HG02759 (cell line): ENCODE measurements around the gene SPAG16.

Experiments
- ATAC-seq: cut with Tn5 transposase; IDR thresholded peaks from one replicate; pipeline ENCODE4 v1.9.1; 2021; ENCODE audit warnings: mild to moderate bottlenecking, moderate library complexity; ENCODE audit not compliant: unreplicated experiment

Gene SPAG16

GRCh38 chr2:214130114-214130513 is 845.9 kb downstream of the SPAG16 start:
- no peak for ATAC-seq

GRCh38 chr2:214135966-214136365 is 851.7 kb downstream of the SPAG16 start:
- ATAC-seq = no peak

- ATAC-seq = no peak
Observed at GRCh38 chr2:214138779-214139178, 854.5 kb downstream of the SPAG16 start.

- no peak for ATAC-seq
Observed at GRCh38 chr2:214139630-214140284, 855.5 kb downstream of the SPAG16 start.

- no peak for ATAC-seq
Observed at GRCh38 chr2:214156971-214157370, 872.7 kb downstream of the SPAG16 start.

GRCh38 chr2:214158851-214159250 is 874.6 kb downstream of the SPAG16 start:
- ATAC-seq = no peak

- ATAC-seq = no peak
Observed at GRCh38 chr2:214169281-214169680, 885.0 kb downstream of the SPAG16 start.

- no peak for ATAC-seq
Observed at GRCh38 chr2:214169736-214170135, 885.5 kb downstream of the SPAG16 start.

- no peak for ATAC-seq
Observed at GRCh38 chr2:214174563-214174962, 890.3 kb downstream of the SPAG16 start.

GRCh38 chr2:214180071-214180470 is 895.8 kb downstream of the SPAG16 start:
- no peak for ATAC-seq

- no peak for ATAC-seq
Observed at GRCh38 chr2:214180686-214181085, 896.4 kb downstream of the SPAG16 start.

- no peak for ATAC-seq
Observed at GRCh38 chr2:214184461-214184860, 900.2 kb downstream of the SPAG16 start.

- no peak for ATAC-seq
Observed at GRCh38 chr2:214185546-214185945, 901.3 kb downstream of the SPAG16 start.

- ATAC-seq = no peak
Observed at GRCh38 chr2:214192711-214193110, 908.4 kb downstream of the SPAG16 start.

- no peak for ATAC-seq
Observed at GRCh38 chr2:214193943-214194342, 909.7 kb downstream of the SPAG16 start.

- ATAC-seq = no peak
Observed at GRCh38 chr2:214196260-214196659, 912.0 kb downstream of the SPAG16 start.

- ATAC-seq = no peak
Observed at GRCh38 chr2:214201892-214202291, 917.6 kb downstream of the SPAG16 start.

GRCh38 chr2:214203214-214203613 is 919.0 kb downstream of the SPAG16 start:
- ATAC-seq = no peak

- ATAC-seq = no peak
Observed at GRCh38 chr2:214203744-214204289, 919.6 kb downstream of the SPAG16 start.

GRCh38 chr2:214215107-214215506 is 930.8 kb downstream of the SPAG16 start:
- no peak for ATAC-seq

GRCh38 chr2:214217136-214217535 is 932.9 kb downstream of the SPAG16 start:
- no peak for ATAC-seq

- ATAC-seq = no peak
Observed at GRCh38 chr2:214217599-214217998, 933.3 kb downstream of the SPAG16 start.

GRCh38 chr2:214220251-214220650 is 936.0 kb downstream of the SPAG16 start:
- ATAC-seq = no peak
